Tibial nerve (tissue), 4 donors: ENCODE measurements around the gene RPL29. TPM values are rescaled to one million over a fixed set of nuclear protein-coding genes. Genes with fewer than 3 reads are reported as not detected.
A peak's percentile ranks its signal among the peaks of the same experiment; 100 is the strongest.

Experiments
- DNase-seq, 2 donors: peaks; one replicate each; pipeline ENCODE4 v3.0.0-alpha.2; 2019; ENCODE audit warnings: low spot score in 2 of 2
- H3K27ac ChIP-seq, 4 donors: fragments of 200-600 bp; sonication (generic) in 3 of 4; one replicate each; pipeline ENCODE4 v1.5.1; 2017 to 2019; ENCODE audit warnings: mild to moderate bottlenecking in 1 of 4
- H3K27me3 ChIP-seq, 2 donors: fragments of 200-600 bp; sonication (generic) in 1 of 2; one replicate each; pipeline versions ENCODE4 v1.5.1 to v1.6.0; 2017 to 2019
- H3K36me3 ChIP-seq, 3 donors: fragments of 200-600 bp; sonication (generic); one replicate each; pipeline ENCODE4 v1.5.1; 2018 to 2019
- H3K4me1 ChIP-seq, 4 donors: fragments of 200-600 bp; sonication (generic) in 3 of 4; one replicate each; pipeline ENCODE4 v1.5.1; 2017 to 2019
- H3K4me3 ChIP-seq, 4 donors: fragments of 200-600 bp; sonication (generic) in 3 of 4; one replicate each; pipeline ENCODE4 v1.5.1; 2017 to 2019; ENCODE audit warnings: mild to moderate bottlenecking in 1 of 4, moderate library complexity in 1 of 4
- H3K9me3 ChIP-seq, 4 donors: fragments of 200-600 bp; sonication (generic) in 3 of 4; one replicate each; pipeline ENCODE4 v1.5.1; 2017 to 2019
- EP300 ChIP-seq, 2 donors: sonication (generic); formaldehyde crosslinking; IDR thresholded peaks; one replicate each; pipeline ENCODE4 v1.6.1; 2017; ENCODE audit warnings: antibody characterized with exemption in 2 of 2, mild to moderate bottlenecking in 1 of 2
- POLR2A ChIP-seq, 2 donors: fragments of 450-650 bp; IDR thresholded peaks; one replicate each; pipeline ENCODE4 v1.6.1; 2017; ENCODE audit warnings: antibody characterized with exemption in 2 of 2, mild to moderate bottlenecking in 2 of 2, moderate library complexity in 2 of 2
- WGBS, 2 donors: methylation state at CpG; one replicate each; pipeline ENCODE4 v1.1.5; 2018; 5-methylcytosine and 5-hydroxymethylcytosine counted together
- total RNA-seq, 4 donors: library from RNA; depleted of rRNA; stranded (reverse); fragments of >200 nt; gene quantifications; one replicate each; pipeline ENCODE4 v1.1.0, GENCODE V29; 2016
- TF ChIP-seq, protein P1 (sequence below), 5 experiments: fragments of 200-600 bp in 3 of 5; fragments of 450-650 bp in 2 of 5; sonication (generic) in 3 of 5; IDR thresholded peaks; one replicate each; pipeline ENCODE4 v1.5.1; 2016 to 2019; ENCODE audit warnings: antibody characterized with exemption in 5 of 5, mild to moderate bottlenecking in 3 of 5, moderate library complexity in 2 of 5

RPL29 gene
- total RNA-seq, 4 donors from 2014 or later = 809 to 1,472 (median 1,336) TPM

DNA sequence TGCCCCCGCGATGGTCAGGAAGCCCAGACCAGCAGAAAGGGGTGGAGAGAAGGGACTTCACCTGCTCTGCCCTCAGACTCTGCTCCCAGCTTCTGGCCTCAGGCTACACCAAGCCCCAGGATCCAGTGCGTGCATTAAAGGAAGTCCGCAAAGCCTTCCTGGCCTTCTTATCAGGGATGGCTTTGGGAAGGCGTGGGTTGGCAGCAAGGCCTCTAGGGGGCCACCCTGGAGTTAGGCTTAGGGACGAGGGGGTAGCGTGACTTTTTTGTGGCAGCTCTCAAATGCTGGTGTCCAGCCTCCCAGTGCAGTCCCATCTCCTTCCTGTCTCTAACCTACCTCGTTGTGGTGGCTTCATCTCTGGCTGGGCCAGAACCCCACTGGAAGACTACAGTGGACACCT is 18.9 kb upstream of the RPL29 start:
- no peak overlapping the region for H3K27ac ChIP-seq
- H3K27me3 ChIP-seq = no peaks in the 10 kb centered on the region
- no peak for TF ChIP-seq POLR2A (IDR thresholded peaks at IDR 0.05)
- TF ChIP-seq, protein P1, sequence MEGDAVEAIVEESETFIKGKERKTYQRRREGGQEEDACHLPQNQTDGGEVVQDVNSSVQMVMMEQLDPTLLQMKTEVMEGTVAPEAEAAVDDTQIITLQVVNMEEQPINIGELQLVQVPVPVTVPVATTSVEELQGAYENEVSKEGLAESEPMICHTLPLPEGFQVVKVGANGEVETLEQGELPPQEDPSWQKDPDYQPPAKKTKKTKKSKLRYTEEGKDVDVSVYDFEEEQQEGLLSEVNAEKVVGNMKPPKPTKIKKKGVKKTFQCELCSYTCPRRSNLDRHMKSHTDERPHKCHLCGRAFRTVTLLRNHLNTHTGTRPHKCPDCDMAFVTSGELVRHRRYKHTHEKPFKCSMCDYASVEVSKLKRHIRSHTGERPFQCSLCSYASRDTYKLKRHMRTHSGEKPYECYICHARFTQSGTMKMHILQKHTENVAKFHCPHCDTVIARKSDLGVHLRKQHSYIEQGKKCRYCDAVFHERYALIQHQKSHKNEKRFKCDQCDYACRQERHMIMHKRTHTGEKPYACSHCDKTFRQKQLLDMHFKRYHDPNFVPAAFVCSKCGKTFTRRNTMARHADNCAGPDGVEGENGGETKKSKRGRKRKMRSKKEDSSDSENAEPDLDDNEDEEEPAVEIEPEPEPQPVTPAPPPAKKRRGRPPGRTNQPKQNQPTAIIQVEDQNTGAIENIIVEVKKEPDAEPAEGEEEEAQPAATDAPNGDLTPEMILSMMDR (IDR thresholded peaks at IDR 0.05) = peak in 2 of 5 experiments; percentile 15 to 31
- no peak for DNase-seq
- H3K4me3 ChIP-seq = no peak overlapping the region
- no peaks in the 10 kb centered on the region for H3K9me3 ChIP-seq
- H3K36me3 ChIP-seq = no peaks in the 10 kb centered on the region
- H3K4me1 ChIP-seq = peaks cover 0 to 26% (median 10%) of the 10 kb centered on the region in 4 donors
- WGBS, 2 donors = 59 to 70% methylated on average over 7 to 8 of the region's 8 CpGs

DNA sequence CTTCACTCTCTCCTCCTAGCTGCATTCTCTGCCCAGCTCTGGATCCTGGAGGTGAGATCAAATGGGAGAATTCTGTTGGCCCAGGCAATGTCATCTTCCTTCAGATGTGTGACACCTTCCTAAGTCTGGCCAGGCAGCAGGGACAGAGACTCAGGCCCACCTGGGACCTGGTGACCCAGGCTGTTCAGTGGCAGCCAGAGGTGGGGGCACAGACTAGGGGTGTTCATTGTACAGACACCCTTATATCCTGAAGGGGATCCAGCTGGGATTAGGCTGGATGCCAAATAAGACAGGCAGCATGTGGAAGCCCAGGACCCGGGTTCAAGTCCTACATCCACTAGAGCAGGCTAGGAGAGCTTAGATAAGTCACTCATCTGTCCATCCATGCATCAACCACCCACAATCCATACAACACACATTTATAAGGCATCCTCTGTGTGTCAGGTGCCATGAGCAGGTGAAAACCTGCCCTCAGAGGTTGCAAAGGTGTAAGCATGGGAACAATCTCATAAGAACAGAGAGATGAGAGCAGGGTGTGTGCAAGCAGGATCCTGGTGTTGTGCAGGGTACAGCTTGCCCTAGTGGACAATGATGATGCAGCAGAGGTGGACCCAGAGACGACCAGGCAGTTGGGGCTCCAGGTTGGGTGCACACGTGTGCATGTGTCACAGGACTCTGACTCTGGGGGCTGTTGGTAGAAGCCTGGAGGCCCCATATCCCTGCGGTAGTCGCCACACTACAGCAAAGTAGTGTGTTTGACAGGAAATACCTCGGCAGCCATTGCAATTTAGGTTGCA is 18.3 kb upstream of the RPL29 start:
- WGBS, 2 donors = 81 to 86% methylated on average over 6 of the region's 6 CpGs
- H3K4me3 ChIP-seq = no peak overlapping the region
- no peak for DNase-seq
- H3K27me3 ChIP-seq = no peaks in the 10 kb centered on the region
- H3K9me3 ChIP-seq = no peaks in the 10 kb centered on the region
- peaks cover 0 to 21% (median 9%) of the 10 kb centered on the region in 4 donors for H3K4me1 ChIP-seq
- H3K27ac ChIP-seq = no peak overlapping the region
- TF ChIP-seq EP300 (IDR thresholded peaks at IDR 0.05) (no peak), POLR2A (IDR thresholded peaks at IDR 0.05) (no peak)
- TF ChIP-seq, protein P1 (IDR thresholded peaks at IDR 0.05) = no peak
- H3K36me3 ChIP-seq = no peaks in the 10 kb centered on the region

DNA sequence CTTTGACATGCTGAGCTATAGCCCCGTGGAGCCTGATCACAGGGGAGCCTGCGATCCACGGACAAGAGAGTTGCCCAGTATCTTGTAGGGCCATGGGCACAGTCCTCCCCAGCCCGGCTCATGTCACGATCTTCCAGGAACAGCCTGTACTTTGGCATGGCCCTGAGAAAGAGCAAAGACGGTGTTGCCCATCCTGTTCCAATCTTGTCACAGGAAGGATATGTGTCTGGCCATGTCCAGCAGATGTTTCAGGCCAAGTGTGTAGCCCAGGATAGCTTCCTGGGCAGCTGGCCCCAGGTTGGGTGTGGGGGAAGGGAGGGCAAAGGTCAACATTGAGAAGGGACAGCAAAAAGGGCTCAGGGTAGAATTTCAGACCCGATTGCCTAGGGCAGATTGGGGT is 17.0 kb upstream of the RPL29 start:
- no peak overlapping the region for H3K4me3 ChIP-seq
- peaks cover 0 to 14% (median 4%) of the 10 kb centered on the region in 4 donors for H3K4me1 ChIP-seq
- no peak overlapping the region for H3K27ac ChIP-seq
- TF ChIP-seq POLR2A (IDR thresholded peaks at IDR 0.05) (no peak), EP300 (IDR thresholded peaks at IDR 0.05) (no peak)
- TF ChIP-seq, protein P1 (IDR thresholded peaks at IDR 0.05) = no peak
- no peak for DNase-seq
- 69 to 78% methylated on average over 7 of the region's 7 CpGs for WGBS, 2 donors
- no peaks in the 10 kb centered on the region for H3K27me3 ChIP-seq
- no peaks in the 10 kb centered on the region for H3K9me3 ChIP-seq
- H3K36me3 ChIP-seq = no peaks in the 10 kb centered on the region

DNA sequence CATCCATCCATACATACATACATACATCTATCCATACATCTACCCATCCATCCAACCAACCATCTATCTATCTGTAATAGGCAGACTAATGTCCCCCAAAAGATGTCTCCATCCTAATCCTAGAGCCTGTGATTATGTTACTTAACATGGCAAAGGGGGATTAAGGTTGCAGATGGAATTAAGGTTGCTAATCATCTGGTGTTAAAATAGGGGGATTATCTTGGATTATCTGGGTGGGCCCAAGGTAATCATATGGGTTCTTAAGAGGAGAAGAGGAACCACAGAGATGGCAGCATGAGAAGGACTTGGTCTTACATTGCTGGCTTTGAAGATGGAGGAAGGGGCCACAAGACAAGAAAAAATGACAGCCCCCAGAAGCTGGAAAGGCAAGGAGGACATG is 14.7 kb upstream of the RPL29 start:
- TF ChIP-seq, protein P1 (IDR thresholded peaks at IDR 0.05) = no peak
- TF ChIP-seq EP300 (IDR thresholded peaks at IDR 0.05) (no peak), POLR2A (IDR thresholded peaks at IDR 0.05) (no peak)
- Histone ChIP-seq H3K9me3 (no peaks in the 10 kb centered on the region), H3K4me1 (peaks cover 0 to 14% (median 6%) of the 10 kb centered on the region in 4 donors), H3K36me3 (no peaks in the 10 kb centered on the region), H3K27me3 (no peaks in the 10 kb centered on the region), H3K27ac (no peak overlapping the region), H3K4me3 (no peak overlapping the region)
- no peak for DNase-seq

DNA sequence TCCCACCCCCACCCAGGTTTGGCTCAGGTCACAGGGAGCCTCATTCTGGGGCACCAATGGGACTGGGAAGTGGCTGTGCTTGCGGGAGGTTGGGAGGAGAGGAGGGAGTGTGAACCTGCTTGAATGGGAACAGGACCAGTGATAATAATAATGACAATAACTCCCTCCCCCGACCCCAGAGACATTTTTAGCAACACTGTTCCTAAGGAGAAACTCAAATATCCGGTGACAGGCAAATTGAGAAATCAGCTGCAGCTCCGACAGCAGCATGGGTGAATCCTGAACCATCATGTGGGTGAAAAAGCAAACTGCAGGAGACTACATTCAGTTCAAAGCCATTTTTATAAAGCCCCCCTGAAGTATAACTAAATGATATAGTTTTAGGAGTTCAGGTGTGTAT is 11.6 kb upstream of the RPL29 start:
- 69 to 76% methylated on average over 4 of the region's 4 CpGs for WGBS, 2 donors
- Histone ChIP-seq H3K9me3 (no peaks in the 10 kb centered on the region), H3K4me1 (peaks cover 0 to 27% (median 9%) of the 10 kb centered on the region in 4 donors), H3K27ac (no peak overlapping the region), H3K4me3 (no peak overlapping the region), H3K27me3 (no peaks in the 10 kb centered on the region), H3K36me3 (no peaks in the 10 kb centered on the region)
- no peak for DNase-seq
- TF ChIP-seq, protein P1 (IDR thresholded peaks at IDR 0.05) = no peak
- TF ChIP-seq POLR2A (IDR thresholded peaks at IDR 0.05) (no peak), EP300 (IDR thresholded peaks at IDR 0.05) (no peak)
